Thoracic aorta (tissue), 2 donors: ENCODE data around the gene KAZN. TPM values are rescaled to one million over a fixed set of nuclear protein-coding genes. Genes with fewer than 3 reads are reported as not detected.

Source experiments
- ATAC-seq: fragments of 150-250 bp; one replicate; pipeline ENCODE4 v1.8.0; 2017; ENCODE audit warnings: low read depth; ENCODE audit not compliant: insufficient number of reproducible peaks, low FRiP score
- DNase-seq: peaks from one replicate; pipeline ENCODE4 v3.0.0-alpha.2; 2020; ENCODE audit warnings: low spot score
- H3K27ac ChIP-seq, 2 donors: fragments of 200-600 bp; sonication (generic); 1 replicate in 1 of 2; 2 replicates in 1 of 2; pipeline ENCODE4 v1.5.1; 2016; ENCODE audit warnings: mild to moderate bottlenecking in 2 of 2, moderate library complexity in 2 of 2
- H3K27me3 ChIP-seq: fragments of 200-600 bp; sonication (generic); replicated peaks from 2 replicates; pipeline ENCODE4 v1.6.0; 2016; ENCODE audit warnings: mild to moderate bottlenecking; ENCODE audit not compliant: insufficient read depth
- H3K36me3 ChIP-seq: fragments of 200-600 bp; sonication (generic); one replicate; pipeline ENCODE4 v1.5.1; 2016
- H3K4me1 ChIP-seq, 2 donors: fragments of 200-600 bp; sonication (generic); 1 replicate in 1 of 2; 2 replicates in 1 of 2; pipeline versions ENCODE4 v1.5.1 to v1.6.0; 2016; ENCODE audit warnings: low read depth in 2 of 2, mild to moderate bottlenecking in 1 of 2; ENCODE audit not compliant: control insufficient read depth in 1 of 2
- H3K4me3 ChIP-seq: fragments of 200-600 bp; sonication (generic); 2 replicates; pipeline ENCODE4 v1.5.1; 2016; ENCODE audit warnings: mild to moderate bottlenecking
- H3K9me3 ChIP-seq: fragments of 200-600 bp; sonication (generic); 2 replicates; pipeline ENCODE4 v1.5.1; 2016
- total RNA-seq, 2 donors: library from RNA; depleted of rRNA; stranded (reverse); fragments of >200 nt; gene quantifications; one replicate each; pipeline versions ENCODE4 v1.1.0 to v1.2.3, GENCODE V29; 2016
- TF ChIP-seq, protein P1 (sequence below): fragments of 200-600 bp; sonication (generic); IDR thresholded peaks from one replicate; pipeline ENCODE4 v1.5.1; 2019; ENCODE audit warnings: antibody characterized with exemption

KAZN gene
- total RNA-seq, 2 donors from 2014 or later = 17.4 to 30.3 TPM

DNA sequence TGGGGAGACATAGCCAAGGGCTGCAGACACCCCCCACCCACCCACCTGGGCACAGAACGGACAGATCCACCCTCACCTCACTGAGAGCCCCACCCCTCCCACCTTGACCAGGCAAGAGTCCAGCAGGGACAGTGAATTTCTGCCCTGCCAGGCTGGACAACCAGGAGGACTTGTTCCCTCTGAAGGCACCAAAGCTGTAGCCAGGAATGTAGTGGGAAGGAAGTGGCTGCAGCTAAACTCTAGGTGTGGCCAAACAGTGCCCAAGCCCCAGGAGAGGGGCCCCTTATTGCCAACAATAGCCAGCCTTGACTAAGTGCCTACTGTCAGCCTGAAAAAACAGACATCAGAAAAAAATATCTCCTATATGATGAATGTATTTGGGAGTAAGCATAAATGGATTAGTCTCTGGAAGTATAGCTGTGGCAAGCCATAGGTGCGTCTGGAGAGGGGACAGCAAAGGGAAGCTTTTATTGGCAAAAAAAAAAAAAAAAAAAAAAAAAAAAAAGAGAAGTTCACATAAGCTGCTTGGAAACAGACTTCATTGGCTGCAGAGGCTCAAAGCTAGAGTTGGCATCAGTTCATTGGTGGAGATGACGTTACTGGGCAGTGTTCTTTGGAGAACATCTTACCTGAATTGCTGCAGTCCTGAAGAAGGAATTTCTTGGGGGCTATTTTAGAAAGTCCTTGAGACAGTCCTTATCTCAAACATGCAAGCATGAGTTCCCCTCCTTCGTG is 490.9 kb downstream of the KAZN start:
- H3K4me3 ChIP-seq = no peak overlapping the region
- DNase-seq (no peak), ATAC-seq (no peak)
- no peaks in the 10 kb centered on the region for H3K27me3 ChIP-seq
- H3K4me1 ChIP-seq = no peaks in the 10 kb centered on the region
- no peak overlapping the region for H3K27ac ChIP-seq
- H3K9me3 ChIP-seq = no peaks in the 10 kb centered on the region
- H3K36me3 ChIP-seq = no peaks in the 10 kb centered on the region
- TF ChIP-seq, protein P1, sequence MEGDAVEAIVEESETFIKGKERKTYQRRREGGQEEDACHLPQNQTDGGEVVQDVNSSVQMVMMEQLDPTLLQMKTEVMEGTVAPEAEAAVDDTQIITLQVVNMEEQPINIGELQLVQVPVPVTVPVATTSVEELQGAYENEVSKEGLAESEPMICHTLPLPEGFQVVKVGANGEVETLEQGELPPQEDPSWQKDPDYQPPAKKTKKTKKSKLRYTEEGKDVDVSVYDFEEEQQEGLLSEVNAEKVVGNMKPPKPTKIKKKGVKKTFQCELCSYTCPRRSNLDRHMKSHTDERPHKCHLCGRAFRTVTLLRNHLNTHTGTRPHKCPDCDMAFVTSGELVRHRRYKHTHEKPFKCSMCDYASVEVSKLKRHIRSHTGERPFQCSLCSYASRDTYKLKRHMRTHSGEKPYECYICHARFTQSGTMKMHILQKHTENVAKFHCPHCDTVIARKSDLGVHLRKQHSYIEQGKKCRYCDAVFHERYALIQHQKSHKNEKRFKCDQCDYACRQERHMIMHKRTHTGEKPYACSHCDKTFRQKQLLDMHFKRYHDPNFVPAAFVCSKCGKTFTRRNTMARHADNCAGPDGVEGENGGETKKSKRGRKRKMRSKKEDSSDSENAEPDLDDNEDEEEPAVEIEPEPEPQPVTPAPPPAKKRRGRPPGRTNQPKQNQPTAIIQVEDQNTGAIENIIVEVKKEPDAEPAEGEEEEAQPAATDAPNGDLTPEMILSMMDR = no peak

DNA sequence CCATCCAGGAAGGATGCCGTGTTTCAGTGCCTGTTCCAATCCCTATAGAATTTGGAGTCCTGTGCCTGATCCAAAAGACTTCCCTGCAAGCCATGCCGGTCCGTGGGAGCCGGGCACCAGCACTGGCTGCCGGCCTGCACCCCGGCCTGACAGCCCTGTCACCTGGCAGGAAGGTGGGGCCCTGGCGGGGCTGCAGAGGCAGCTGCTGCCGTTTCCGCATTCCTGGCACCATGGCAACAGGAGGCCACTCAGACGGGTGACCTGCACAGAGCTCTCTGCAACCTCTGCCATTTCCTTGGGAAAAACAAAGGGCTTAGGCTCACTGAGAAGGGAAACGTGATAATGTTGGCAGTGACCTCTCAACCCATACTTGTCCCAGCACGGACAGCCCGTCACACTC is 491.9 kb downstream of the KAZN start:
- no peak overlapping the region for H3K4me3 ChIP-seq
- ATAC-seq (no peak), DNase-seq (no peak)
- H3K27ac ChIP-seq = no peak overlapping the region
- H3K27me3 ChIP-seq = no peaks in the 10 kb centered on the region
- TF ChIP-seq, protein P1 = no peak
- H3K9me3 ChIP-seq = no peaks in the 10 kb centered on the region
- no peaks in the 10 kb centered on the region for H3K4me1 ChIP-seq
- no peaks in the 10 kb centered on the region for H3K36me3 ChIP-seq

DNA sequence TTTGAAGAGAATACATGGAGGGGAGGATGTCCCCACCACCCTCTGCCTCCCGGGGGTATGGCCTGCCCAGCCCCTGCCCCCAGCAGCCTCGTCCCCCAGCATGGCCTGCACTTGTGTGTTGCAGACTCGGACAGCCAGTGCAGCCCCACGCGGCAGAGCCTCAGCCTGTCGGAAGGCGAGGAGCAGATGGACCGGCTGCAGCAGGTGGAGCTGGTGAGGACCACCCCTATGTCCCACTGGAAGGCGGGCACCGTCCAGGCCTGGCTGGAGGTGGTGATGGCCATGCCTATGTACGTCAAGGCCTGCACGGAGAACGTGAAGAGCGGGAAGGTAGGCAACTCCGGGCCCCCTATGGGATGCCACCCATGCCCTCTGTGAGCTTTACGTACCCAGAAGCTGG is 495.6 kb downstream of the KAZN start:
- H3K36me3 ChIP-seq = no peaks in the 10 kb centered on the region
- H3K27me3 ChIP-seq = no peaks in the 10 kb centered on the region
- H3K9me3 ChIP-seq = no peaks in the 10 kb centered on the region
- TF ChIP-seq, protein P1 = no peak
- H3K4me1 ChIP-seq = no peaks in the 10 kb centered on the region
- DNase-seq = no peak
- no peak overlapping the region for H3K4me3 ChIP-seq
- no peak overlapping the region for H3K27ac ChIP-seq
- no peak for ATAC-seq

DNA sequence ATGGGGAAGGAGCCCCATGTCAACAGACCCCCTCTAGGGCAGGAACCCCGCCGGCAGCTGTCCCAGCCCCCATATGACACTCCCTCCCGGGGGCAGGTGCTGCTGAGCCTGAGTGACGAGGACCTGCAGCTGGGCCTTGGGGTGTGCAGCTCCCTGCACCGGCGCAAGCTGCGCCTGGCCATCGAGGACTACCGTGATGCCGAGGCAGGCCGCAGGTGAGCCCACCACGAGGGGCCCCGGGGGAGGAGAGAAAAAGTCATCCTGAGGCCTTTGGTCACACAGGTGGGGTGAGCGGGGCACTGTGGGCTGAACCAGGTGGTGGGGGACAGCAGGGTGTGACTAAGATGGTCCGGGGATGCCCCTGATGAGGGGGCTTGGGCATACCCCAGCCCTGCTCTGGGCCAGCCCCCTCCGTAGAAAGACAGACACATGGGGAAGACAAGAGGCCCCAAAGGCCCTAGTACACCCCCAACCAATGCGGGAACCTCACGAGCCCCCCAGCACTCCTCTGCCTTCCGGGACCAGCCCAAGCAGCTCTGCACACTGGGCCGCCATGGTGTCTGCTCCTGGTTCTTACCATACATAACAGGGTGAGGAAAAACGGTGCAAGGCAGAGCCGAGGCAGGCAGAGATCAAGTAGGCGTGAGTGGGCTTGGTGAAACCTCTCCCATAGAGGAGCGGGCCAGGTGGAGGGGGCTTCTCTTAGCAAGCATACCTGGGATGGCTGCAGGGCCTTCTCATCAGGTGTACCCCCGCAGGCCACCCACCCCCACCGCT is 496.4 kb downstream of the KAZN start:
- TF ChIP-seq, protein P1 = no peak
- H3K4me1 ChIP-seq = no peaks in the 10 kb centered on the region
- ATAC-seq = no peak
- no peak overlapping the region for H3K4me3 ChIP-seq
- H3K27ac ChIP-seq = no peak overlapping the region
- no peak for DNase-seq
- no peaks in the 10 kb centered on the region for H3K27me3 ChIP-seq
- H3K9me3 ChIP-seq = no peaks in the 10 kb centered on the region
- no peaks in the 10 kb centered on the region for H3K36me3 ChIP-seq

DNA sequence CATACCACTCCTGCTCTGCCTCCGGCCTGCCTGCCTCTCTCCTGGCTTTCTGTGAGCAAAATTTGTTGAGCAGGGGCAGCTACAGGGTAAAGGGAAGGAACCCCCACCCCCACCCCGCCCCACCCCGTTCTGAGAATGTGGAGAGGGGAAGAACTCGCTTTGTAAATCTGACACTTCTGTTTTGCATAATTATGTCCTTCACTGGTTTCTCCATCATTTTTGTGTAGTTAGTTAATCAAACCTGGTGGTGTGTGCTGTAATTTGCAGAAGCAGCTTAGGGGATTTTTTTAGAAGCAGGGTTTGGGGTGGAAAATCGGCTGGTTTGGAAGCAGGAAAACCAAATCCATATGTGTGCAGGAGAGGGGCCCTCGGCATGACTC is 497.0 kb downstream of the KAZN start:
- TF ChIP-seq, protein P1 = no peak
- no peaks in the 10 kb centered on the region for H3K27me3 ChIP-seq
- DNase-seq = no peak
- H3K27ac ChIP-seq = no peak overlapping the region
- H3K4me3 ChIP-seq = no peak overlapping the region
- no peak for ATAC-seq
- H3K9me3 ChIP-seq = no peaks in the 10 kb centered on the region
- H3K36me3 ChIP-seq = no peaks in the 10 kb centered on the region
- no peaks in the 10 kb centered on the region for H3K4me1 ChIP-seq
